Activated CD4-positive, alpha-beta T cell treated with anti-CD3 and anti-CD28 coated beads for 36 hours (primary cell): ENCODE measurements around the gene TBC1D10A. TPM values are rescaled to one million over a fixed set of nuclear protein-coding genes. Genes with fewer than 3 reads are reported as not detected.

Source experiments
- total RNA-seq, 2 experiments: library from RNA; stranded (reverse); gene quantifications; one replicate each; pipeline ENCODE4 v1.2.3, GENCODE V29; 2021

The TBC1D10A gene
- total RNA-seq, 2 experiments from 2014 or later = 20.1 to 21.6 TPM

Other genes with a start within 250 kb of the TBC1D10A start
- gene HORMAD2, start 246.5 kb downstream of the TBC1D10A start, total RNA-seq = not detected
- gene LIF, start 80.2 kb downstream of the TBC1D10A start, total RNA-seq = 100 to 1,000 TPM in 1 of 2 experiments, 10 to 100 TPM in 1; 77.3 to 105 TPM
- 10 to 100 TPM; 13.8 to 17.6 TPM for gene OSM, start 60.1 kb downstream of the TBC1D10A start, total RNA-seq
- gene CASTOR1, start 37.4 kb downstream of the TBC1D10A start, total RNA-seq = 1 to 10 TPM; 1.6 to 2.2 TPM
- gene SF3A1, start 30.0 kb upstream of the TBC1D10A start, total RNA-seq = 100 to 1,000 TPM; 254 to 499 TPM
- gene CCDC157, start 30.1 kb upstream of the TBC1D10A start, total RNA-seq = 1 to 10 TPM; 2.4 to 3.7 TPM
- gene RNF215, start 60.5 kb upstream of the TBC1D10A start, total RNA-seq = 1 to 10 TPM; 4.3 to 7.4 TPM
- 10 to 100 TPM; 13.8 to 18.2 TPM for gene SEC14L2, start 70.1 kb upstream of the TBC1D10A start, total RNA-seq
- 10 to 100 TPM; 47.0 to 54.6 TPM for gene MTFP1, start 98.8 kb upstream of the TBC1D10A start, total RNA-seq
- gene SEC14L3, start 145.1 kb upstream of the TBC1D10A start, total RNA-seq = not detected
- not detected for gene SEC14L4, start 178.8 kb upstream of the TBC1D10A start, total RNA-seq
- not detected for gene SEC14L6, start 219.8 kb upstream of the TBC1D10A start, total RNA-seq
- gene GAL3ST1, start 247.7 kb upstream of the TBC1D10A start, total RNA-seq = not detected